Right hindlimb (tissue), 1 donor: ENCODE data around the gene LINS1.

Source experiments
- DNase-seq: peaks from one replicate; pipeline ENCODE4 v3.0.0-alpha.2; 2018

The LINS1 gene

GRCh38 chr15:100553468-100553867 lies 48.5 kb downstream of the LINS1 start:
- no peak for DNase-seq

- no peak for DNase-seq
Observed at GRCh38 chr15:100547961-100548360, 54.0 kb downstream of the LINS1 start.

DNA sequence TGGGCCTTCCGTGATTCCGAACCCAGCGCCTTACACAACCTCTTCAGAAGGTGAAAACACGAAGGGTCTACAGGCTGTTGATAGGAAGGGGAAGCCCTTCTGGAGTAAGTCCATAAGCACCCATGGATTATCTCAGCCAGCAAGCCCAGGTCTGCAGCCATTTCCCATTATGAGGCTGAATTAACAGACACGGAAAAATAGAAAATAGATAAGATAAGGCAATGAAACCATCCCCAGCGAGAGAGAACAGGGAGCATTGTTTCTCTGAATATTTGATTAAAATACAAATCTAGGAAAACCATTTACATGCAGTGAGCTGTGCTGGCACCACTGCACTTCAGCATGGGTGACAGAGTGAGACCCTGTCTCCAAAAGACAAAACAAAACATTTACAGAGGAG lies 57.0 kb downstream of the LINS1 start:
- no peak for DNase-seq

DNA sequence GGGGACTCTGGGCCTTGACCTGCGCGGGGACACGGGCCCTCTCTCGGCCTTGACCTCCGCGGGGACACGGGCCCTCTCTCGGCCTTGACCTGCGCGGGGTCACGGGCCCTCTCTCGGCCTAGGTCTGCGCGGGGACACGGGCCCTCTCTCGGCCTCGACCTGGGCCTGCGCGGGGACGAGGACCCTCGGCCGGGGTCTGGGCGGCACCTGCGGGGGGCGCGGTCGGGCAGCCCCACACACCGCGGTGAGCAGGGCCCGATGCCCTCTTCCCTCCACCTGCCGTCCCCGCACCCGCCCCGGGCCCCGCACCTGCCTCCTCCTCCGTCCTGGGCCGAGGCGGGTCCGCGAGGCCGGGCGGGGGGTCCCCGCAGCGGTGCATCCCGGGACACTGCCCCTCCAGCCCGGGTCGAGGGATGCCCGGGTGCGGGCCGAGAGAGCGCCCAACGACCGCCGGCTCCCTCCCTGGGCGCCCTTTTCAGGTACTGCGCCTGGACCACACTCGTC lies 57.6 kb downstream of the LINS1 start:
- no peak for DNase-seq

- no peak for DNase-seq
Observed at GRCh38 chr15:100542290-100542689, 59.7 kb downstream of the LINS1 start.

GRCh38 chr15:100537331-100537730 lies 64.7 kb downstream of the LINS1 start:
- no peak for DNase-seq

DNA sequence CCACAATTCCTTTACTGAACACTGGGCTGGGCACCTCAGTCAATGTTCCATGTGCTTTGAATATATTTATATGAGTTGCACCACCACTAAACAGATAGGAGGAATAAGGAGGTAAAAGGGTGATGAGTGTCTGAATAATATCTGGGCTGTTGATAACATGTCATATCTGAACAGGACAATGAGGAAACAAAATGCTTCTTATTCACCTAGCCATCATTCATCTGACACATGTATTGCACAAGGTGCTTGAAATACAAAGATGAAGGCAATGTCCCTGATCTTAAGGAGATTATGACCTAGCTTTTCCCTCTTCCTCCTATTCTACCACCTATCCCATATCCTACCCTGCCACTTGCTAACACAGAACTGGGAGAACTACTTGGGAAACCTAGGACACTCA lies 65.3 kb downstream of the LINS1 start:
- DNase-seq, result no peak

- DNase-seq, result no peak
Observed at GRCh38 chr15:100533886-100534285, 68.1 kb downstream of the LINS1 start.

- DNase-seq, result no peak
Observed at GRCh38 chr15:100531823-100532327, 70.1 kb downstream of the LINS1 start.

DNA sequence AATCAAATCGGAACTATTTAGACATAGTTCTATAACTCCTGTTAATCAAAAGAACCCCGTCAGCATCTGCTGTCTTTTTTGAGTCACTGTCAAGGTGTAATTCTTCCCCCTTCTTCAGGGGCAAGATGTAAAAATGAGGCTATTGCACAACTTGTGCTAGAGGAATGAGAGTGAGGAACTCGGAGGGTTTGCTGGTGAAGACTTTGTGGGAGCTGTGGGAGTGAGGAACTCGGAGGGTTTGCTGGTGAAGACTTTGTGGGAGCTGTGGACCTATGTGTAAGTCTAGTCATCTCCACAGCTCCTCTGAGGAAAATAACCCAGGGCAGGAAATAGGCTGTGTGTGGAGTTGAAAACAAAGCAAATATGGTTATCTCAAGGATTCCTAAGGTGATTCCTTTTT lies 70.8 kb downstream of the LINS1 start:
- DNase-seq, result no peak

GRCh38 chr15:100529556-100529955 lies 72.4 kb downstream of the LINS1 start:
- no peak for DNase-seq

DNA sequence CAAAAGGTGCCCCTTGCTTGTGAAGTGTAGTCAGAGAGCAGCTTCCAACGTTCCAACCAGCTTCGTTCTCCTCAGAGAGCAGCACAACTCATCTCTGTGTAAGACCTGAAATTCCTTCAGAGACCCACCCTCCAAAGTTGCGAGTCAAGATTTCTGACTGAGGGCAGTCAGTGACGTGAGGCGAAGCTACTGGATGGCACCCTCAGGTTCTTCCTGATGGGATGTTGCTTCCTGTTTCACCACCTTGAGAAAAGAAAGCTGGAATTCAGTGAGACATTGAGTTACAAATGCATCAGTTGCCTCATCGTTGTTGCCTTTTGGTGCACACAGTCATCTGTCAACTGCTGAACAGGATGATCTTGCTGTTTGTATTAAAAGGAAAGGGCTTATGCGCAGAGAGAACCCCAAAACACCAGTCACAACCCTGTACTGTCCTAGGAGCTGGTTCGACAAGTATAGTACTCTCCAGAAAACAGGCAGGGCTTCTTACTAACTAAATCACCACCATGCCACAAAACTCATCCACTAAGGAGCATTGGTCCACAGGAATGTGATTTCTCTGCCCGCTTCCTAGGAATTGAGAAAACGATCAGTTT lies 73.1 kb downstream of the LINS1 start, which contains the start of gene CERS3:
CERS3 (minus strand) TSS at position 118 of the 596 bp plus-strand sequence. CDS start 27,101 bp downstream, outside the sequence.
- no peak for DNase-seq

- peak; percentile 91 for DNase-seq
Observed at GRCh38 chr15:100526027-100526481, 75.9 kb downstream of the LINS1 start.

DNA sequence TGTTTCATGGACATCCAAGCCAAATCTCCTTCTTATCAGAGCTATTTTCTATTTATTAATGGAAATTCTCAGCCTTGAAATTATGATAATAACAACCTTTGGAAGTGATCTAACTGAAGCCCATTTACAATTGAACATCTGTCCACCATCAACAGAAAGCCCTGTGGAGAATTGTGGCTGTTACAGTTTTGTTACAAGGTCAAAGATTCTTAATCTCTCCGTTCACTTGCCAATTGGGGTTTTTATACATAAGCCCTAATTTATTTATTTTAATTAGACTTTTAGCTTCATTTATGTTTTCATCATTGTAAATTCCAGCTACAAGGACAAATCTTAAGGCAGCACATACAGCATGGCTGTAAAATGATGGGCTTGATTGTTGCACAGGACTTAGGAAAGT lies 76.5 kb downstream of the LINS1 start:
- DNase-seq, result no peak

DNA sequence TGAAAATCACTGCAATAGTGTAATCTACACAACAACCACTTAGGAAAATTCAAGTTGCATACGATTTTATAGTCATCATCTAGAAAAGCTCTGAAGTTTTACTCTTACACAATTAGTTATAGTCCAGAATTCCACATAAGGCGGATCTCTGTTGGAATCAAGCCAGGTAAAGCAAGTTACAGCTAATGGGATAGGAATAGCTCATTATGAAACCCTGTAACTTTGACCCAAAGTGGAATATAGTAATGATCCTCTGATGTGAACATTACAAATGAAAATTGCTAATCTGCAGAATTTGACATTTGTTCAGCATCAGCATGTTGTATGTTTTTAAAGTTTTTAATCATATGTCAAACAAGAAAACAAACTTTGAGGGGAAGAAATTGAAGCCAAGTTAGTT lies 77.7 kb downstream of the LINS1 start:
- DNase-seq, result no peak

DNA sequence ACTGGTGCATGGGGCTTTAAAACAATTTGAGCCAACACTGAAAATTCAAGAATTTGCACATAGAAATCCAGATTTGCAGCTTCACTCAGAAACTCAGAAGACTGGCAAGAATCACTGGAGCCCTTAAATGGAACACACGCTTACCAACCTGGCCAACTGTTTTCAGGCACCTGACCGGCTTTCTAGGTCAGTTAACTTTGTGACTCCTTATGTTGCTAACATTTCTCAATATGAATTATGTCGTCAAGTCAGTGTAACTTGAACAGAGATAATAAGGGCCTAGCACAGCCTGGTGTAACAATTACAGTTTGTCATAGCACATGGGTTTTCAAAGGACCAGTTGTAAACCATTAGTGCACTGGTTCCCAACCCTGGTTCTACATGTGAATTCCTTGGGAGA lies 80.1 kb downstream of the LINS1 start:
- DNase-seq, result no peak

GRCh38 chr15:100520132-100520921 lies 81.7 kb downstream of the LINS1 start:
- no peak for DNase-seq

- DNase-seq, result no peak
Observed at GRCh38 chr15:100517846-100518245, 84.1 kb downstream of the LINS1 start.
